Skin epidermis (tissue), 12 donors: ENCODE measurements around the gene CD320.
A peak's percentile ranks its signal among the peaks of the same experiment; 100 is the strongest.
"Not testable (repeated sequence)": the region's sequence is repeated elsewhere in the genome, so short reads cannot be mapped to it uniquely, and the experiment has no call there.

Experiments used
- H3K27ac ChIP-seq, 21 experiments: fragments of 200-600 bp; sonication (generic) in 11 of 21; one replicate each; pipeline ENCODE4 v1.5.0; 2020; ENCODE audit warnings: mild to moderate bottlenecking in 3 of 21, inconsistent platforms in 2 of 21, moderate library complexity in 2 of 21
- H3K4me3 ChIP-seq, 7 experiments: fragments of 200-600 bp; sonication (generic) in 2 of 7; one replicate each; pipeline ENCODE4 v1.5.0; 2020; ENCODE audit warnings: inconsistent platforms in 2 of 7, mild to moderate bottlenecking in 2 of 7, moderate library complexity in 1 of 7

Gene CD320

DNA sequence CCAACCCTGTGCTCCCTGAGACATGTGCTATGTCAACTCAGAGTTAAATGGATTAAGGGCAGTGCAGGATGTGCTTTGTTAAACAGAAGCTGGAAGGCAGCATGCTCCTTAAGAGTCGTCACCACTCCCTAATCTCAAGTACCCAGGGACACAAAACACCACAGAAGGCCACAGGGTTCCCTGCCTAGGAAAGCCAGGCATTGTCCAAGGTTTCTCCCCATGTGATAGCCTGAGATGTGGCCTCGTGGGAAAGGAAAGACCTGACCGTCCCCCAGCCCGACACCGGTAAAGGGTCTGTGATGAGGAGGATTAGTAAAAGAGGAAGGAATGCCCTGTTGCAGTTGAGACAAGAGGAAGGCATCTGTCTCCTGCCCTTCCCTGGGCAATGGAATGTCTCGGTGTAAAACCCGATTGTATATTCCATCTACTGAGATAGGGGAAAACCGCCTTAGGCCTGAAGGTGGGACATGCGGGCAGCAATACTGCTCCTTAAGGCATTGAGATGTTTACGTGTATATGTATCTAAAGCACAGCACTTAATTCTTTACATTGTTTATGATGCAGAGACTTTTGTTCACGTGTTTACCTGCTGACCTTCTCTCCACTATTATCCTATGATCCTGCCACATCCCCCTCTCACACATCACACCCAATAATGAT lies 7.0 kb upstream of the CD320 start:
- H3K4me3 ChIP-seq, H3K27ac ChIP-seq: not testable (repeated sequence)

DNA sequence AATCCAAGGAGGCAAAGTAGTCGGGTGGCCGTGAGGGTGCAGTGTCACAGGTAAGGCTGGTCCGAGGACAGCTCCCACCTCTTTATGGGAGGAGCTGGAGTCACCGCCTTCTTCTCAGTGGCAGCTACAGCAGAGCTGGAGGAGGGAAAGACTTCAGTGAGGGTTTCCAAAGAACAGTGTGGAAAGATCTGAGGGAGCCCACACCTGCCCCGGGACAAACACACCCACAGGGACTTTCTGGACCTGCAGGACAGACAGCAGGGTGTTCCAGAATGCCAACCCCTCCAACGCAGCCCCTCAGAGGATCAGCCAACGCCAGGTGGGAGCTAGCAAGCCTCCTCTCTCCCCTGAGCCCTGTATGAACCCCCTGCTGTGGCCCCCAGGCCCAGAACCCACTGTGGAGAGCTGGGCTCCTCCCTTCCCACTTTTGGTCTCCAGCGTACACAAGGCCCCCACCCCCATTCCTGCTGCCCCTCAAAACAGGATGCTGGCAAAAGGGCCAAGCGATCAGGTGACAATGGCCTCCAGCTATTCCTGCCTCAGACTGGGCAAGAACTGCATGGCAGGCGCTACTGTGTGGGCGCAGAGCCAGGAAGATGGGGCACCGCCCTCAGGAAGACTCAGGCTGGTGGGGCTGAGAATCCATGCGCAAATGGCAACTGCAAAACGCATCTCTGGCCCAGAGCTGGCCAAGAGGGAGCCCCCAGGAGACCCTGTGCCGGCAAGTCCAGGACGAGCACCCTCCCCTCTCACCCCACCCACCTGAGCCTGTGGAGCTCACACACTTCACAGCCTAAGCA lies 3.5 kb upstream of the CD320 start:
- Histone ChIP-seq H3K4me3 (no peak overlapping the region), H3K27ac (peak overlapping the region in 5 of 21 experiments; percentile 30 to 58 (median 54))

DNA sequence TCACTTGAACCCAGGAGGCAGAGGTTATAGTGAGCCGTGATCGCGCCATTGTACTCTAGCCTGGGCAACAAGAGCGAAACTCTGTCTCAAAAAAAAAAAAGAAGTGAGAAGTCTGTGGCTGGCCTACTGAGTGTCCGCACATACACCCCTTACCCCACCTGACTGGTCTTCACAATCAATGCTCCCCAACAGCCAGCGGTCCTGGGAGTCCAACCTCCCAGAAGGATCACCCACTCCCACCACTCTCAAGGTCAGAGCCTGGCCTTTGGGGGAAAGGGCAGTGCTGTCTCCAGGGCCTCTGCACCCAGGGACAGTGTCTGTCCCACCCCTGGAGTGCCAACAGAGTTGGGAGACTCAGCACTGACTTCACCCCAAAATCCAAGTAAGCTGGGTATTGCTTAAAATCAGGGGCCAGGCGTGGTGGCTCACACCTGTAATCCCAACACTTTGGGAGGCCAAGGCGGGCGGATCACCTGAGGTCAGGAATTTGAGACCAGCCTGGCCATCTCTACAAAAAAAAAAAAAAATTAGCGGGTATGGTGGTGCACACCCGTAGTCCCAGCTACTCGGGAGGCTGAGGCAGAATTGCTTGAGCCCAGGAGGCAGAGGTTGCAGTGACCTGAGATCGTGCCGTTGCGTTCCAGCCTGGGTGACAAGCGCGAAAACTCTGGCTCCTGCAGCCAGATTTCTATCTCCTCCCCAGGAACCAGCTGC lies 2.3 kb upstream of the CD320 start:
- no peak overlapping the region for H3K4me3 ChIP-seq
- peak overlapping the region in 1 of 21 experiments; percentile 58 for H3K27ac ChIP-seq

DNA sequence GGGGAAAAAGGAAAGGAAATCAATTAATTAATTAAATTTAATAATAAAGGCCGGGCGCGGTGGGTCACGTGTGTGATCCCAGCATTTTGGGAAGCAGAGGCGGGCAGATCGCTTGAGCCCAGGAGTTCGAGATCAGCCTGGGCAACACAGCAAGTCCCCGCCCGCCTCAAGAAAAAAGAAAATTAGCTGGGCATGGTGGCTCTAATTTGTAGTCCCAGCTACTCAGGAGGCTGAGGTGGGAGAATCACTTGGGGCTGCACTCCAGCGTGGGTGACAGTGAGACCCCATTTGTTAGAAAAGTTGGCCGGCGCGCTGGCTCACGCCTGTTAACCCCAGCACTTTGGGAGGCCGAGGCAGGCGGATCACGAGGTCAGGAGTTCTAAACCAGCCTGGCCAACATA lies 733 bp upstream of the CD320 start:
- Histone ChIP-seq H3K27ac (peak overlapping the region in 5 of 21 experiments; percentile 17 to 80 (median 64)), H3K4me3 (peak overlapping the region; percentile 41 to 58 (median 47))

DNA sequence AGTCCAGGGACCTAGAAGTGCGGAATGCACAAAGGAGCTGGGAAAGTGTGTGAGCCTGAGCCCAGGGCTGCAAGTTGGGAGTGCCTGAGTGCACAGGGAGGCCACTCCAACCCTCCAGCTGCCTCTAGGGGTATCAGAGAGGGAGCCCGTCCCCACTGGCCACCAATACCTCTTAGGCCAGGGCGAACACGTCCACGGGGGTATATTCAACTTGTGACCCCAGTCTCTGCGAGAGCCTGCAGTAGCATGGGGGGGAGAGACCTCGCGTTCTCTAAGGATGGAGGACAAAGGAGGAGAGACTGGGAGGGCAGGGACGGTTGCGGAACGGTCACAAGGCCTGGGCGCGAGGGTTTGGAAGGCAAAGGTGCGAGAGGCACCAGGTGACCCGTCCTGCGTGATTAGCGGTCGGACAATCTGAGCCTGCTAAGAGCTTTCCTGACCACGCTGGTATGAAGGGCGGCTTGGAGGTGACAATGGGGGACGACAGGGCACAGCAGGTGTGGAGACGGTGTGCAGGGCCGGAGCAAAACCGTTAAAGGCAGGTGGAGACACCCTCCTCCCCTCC lies 676 bp downstream of the CD320 start:
- Histone ChIP-seq H3K27ac (peak overlapping the region in 10 of 21 experiments; percentile 19 to 80 (median 65)), H3K4me3 (peak overlapping the region; percentile 41 to 58 (median 47))

DNA sequence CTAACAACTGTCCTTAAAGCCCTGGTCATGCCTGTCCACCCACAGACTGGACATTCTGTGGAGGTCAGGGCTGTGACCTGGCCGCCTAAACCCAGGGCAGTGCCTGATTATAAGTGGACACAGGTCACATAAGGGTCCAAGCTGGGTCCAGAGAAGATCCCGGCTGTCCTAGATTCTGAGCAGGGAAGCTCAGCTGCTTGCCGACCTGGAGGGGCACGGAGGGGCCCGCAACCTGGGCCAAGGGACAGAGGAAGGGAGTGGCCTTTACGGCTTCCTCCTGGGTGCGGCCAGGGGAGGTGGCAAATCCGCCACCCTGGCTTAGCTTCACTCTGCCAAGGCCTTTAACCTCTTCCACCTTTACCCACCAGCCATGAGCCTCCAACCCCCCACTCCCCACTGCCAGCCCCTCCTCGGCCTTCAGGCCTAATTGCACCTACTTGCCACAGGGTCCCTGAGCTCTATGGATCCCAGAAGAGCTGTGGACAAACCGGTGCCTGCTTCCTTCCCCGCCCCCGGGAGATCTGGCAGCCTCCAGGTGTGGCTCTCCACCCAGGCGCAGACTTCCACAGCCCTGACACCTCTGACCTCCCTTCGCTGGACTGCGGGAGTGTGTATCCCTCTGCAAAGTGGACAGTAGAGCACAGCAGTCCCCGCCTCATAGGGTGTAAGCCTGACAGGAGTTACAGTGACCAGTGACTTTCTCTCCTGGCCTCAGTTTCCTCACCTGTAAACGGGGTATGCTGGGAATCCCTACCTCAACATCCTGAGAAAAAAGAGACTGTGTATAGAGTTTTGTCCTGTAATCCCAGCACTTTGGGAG lies 1.7 kb downstream of the CD320 start:
- peak overlapping the region in 1 of 21 experiments; percentile 18 for H3K27ac ChIP-seq
- no peak overlapping the region for H3K4me3 ChIP-seq

DNA sequence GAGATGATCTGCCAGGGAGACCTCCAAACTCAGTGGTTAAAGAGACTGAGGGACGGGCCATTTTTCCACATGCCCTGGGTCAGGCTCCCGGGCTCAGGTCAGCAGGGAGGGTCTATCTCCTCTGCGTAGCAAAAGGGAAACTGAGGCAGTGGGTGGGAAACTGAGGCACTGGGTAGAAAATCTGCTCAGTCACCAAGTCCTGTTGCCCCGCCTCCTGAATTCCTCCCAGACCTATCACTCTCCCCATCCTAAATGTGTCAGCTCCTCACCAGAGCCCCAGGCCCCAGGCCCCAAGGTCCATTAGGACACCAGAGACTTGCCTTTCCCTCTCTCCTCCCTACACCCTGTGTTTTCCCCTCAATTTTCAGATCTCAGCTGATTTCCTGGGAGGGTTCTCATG lies 2.4 kb downstream of the CD320 start:
- H3K4me3 ChIP-seq: no peak overlapping the region
- peak overlapping the region in 1 of 21 experiments; percentile 18 for H3K27ac ChIP-seq

DNA sequence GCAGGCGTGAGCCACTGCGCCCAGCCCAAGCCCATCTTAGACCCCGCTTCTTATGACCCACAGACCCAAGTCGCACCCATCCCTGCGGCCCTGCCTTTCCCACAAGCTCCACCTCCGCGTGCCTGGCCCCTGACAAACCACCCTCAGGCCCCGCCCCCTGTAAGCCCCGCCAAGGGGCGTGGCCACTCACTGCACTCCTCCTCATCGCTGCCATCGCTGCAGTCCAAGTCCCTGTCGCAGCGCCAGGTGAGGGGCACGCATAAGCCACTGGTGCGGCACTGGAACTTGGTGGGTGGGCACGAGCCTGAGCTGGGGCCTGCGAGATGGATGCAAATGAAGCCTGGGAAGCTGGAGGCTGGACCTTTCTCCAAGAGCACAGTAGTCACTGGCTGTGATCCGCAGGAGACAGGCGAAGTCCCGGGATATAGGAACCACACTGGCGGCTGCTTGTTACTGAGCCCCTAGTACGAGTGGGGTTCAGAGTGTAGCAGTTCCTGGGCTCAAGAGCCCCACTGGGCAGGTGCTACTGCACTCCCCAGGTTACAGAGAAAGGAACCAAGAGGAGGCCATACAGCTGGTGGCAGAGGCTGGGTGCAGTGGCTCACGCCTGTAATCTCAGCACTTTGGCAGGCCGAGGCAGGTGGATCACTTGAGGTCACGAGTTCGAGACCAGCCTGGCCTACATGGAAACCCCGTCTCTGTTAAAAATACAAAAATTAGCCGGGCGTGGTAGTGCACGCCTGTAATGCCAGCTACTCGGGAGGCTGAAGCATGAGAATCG lies 3.1 kb downstream of the CD320 start:
- Histone ChIP-seq H3K27ac (no peak overlapping the region), H3K4me3 (no peak overlapping the region)

DNA sequence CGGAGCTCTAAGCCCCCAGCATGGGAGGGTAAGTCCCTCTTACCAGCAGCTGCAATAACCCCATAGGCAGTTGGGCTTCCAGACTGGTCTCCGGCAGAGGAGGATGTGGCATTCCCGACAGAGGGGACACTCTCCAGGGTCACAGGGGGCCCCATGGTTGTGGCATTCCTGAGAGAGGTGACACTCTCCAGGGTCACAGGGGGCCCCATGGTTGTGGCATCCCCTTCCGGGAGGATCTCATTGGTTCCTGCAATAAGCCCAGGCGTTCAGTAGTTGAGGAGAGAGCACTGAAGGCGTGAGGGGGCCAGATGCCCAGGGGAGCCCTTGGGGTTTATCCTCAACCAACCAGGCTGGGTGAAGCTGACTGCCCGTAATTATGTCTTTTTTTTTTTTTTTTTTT lies 5.4 kb downstream of the CD320 start:
- Histone ChIP-seq H3K4me3 (no peak overlapping the region), H3K27ac (no peak overlapping the region)

DNA sequence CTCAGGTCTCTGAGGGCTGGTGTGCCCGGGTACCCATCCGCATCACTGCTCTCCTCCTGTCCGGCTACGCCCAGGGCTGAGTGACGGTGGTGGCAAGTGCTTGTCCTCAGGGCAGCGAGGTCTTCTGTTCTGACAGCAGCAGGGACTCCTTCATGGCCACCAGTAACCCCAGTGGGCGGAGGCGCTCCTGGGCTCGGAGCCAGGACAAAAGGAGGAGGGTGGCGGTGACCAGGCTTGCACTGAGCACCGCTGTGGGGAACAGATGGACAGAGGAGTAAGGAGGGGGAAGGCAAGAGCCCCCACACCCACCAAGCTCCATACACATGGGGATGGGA lies 5.8 kb downstream of the CD320 start:
- Histone ChIP-seq H3K4me3 (no peak overlapping the region), H3K27ac (no peak overlapping the region)

DNA sequence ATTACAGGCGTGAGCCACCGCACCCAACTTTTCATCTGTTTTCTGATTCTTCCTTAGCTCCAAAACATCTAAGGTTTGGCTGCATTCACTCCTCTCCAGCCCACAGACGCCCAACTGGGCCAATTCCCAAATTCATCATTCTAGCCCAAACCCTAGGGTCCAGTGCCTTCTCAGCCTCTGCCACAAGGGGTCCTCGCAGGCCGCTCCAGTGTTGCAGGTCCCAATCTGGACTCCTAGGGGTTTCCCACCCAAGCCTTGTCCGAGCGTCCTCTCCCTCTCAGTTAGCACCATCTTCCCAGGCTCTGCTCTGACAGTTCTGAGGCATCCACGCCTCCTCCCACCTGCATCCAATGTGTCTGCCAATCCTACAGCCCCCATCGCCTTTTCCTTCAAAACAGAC lies 16.8 kb downstream of the CD320 start:
- not testable (repeated sequence) for H3K4me3 ChIP-seq, H3K27ac ChIP-seq

DNA sequence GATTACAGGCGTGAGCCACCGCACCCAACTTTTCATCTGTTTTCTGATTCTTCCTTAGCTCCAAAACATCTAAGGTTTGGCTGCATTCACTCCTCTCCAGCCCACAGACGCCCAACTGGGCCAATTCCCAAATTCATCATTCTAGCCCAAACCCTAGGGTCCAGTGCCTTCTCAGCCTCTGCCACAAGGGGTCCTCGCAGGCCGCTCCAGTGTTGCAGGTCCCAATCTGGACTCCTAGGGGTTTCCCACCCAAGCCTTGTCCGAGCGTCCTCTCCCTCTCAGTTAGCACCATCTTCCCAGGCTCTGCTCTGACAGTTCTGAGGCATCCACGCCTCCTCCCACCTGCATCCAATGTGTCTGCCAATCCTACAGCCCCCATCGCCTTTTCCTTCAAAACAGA lies 31.6 kb downstream of the CD320 start:
- not testable (repeated sequence) for H3K27ac ChIP-seq, H3K4me3 ChIP-seq

DNA sequence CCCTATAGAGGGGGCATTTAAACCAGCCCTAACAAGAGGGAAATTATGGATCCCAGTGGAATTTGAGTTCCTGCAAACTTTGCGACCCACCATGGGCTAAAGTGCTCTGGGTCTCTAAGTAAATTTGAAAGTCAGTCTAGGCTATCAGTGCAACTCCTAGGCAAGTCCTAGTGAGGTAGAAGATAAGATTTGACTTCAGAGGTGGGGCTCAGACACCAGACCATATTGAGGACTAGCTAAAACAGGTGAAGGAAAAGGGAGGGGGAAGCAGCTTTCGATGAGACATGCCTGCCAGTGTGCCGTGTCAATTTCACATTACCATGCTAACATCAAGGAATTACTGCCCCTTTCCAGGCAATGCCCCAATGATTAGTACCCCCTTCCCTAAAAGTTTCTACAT lies 38.4 kb downstream of the CD320 start:
- Histone ChIP-seq H3K4me3 (no peak overlapping the region), H3K27ac (peak overlapping the region in 5 of 21 experiments; percentile 42 to 73 (median 64))

DNA sequence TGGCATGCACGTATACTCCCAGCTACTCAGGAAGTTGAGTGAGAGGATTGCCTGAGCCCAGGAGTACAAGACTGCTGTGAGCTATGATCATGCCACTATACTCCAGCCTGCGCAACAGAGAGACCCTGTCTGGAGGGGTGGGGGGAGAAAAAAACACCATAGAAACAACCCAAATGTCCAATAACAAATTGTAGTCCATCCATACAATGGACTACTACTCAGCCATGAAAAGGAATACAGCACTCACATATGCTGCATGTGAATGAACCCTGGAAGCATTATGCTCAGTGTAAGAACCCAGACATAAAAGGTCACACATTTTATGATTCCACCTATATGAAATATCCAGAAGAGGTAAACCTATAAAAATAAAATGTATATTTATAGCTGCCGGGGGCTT lies 42.3 kb downstream of the CD320 start:
- Histone ChIP-seq H3K27ac (no peak overlapping the region), H3K4me3 (no peak overlapping the region)

DNA sequence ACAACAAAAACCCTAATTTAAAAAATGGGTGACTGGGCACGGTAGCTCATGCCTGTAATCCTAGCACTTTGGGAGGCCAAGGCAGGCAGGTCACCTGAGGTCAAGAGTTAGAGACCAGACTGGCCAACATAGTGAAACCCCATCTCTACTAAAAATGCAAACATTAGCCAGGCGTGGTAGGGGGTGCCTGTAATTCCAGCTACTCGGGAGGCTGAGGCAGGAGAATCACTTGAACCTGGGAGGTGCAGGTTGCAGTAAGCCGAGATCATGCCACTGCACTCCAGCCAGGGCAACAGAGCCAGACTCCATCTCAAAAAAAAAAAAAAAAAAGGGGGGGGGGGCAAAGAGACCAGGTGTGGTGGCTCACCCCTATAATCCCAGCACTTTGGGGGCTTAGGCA lies 43.9 kb downstream of the CD320 start:
- H3K4me3 ChIP-seq, H3K27ac ChIP-seq: not testable (repeated sequence)

DNA sequence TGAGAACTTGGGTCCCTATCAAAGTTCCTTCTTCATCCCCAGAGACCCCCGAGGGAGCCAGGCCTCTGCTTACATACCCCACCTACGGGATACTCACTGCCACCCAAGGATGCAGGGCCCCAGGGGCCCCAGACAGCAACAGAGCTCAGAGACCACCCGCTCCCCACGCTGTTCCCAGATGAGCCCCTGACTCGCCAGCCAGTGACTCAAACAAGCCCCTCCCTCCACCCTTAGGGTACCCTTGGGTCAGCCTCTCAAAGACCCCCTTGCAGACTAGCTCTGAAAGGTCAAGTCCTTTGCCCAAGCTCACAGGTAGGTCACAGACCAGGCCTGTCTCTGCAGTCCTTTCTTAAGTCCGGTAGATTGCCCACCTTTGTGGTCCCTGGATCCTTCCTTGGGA lies 45.7 kb downstream of the CD320 start:
- no peak overlapping the region for H3K27ac ChIP-seq
- no peak overlapping the region for H3K4me3 ChIP-seq

DNA sequence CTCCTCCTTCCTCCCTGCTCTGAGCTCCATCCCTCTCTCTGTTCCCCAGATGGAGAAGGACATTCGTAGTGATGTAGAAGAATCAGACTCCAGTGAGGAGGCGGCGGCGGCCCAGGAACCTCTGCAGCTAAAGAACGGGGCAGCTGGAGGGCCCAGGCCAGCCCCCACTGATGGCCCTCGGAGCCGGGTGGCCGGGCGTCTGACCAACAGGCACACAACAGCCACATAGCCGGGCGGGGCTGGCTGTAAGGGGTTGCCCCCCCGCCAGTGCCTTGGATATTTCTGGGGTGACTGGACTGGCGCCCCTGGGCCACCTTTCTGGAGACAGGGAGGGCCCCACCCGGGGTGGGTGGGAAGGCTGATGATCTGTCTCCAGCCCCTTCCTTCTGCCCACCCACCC lies 46.3 kb downstream of the CD320 start:
- no peak overlapping the region for H3K27ac ChIP-seq

DNA sequence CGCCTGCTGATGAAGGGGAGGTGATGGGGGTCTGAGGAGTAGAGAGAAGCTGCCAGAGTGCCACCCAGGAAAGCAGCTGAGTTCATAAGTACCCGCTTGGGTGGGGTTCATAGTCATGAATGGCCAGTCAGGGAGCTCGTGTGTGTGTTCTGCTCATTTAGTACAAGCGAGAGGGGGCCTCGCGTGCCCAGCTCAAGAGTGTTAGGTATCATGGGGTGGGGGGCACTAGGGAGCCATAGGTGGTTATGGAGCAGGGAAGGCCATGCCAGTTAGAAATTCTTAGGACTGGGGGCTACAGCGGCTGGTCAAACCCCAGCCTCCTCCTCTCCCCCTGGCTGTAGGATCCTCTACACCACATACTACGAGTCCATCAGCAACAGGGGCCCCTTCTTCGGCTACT lies 46.8 kb downstream of the CD320 start:
- no peak overlapping the region for H3K27ac ChIP-seq
- H3K4me3 ChIP-seq: no peak overlapping the region

More for the DNA sequence above, 46.3 kb downstream of the CD320 start:
- no peak overlapping the region for H3K4me3 ChIP-seq

DNA sequence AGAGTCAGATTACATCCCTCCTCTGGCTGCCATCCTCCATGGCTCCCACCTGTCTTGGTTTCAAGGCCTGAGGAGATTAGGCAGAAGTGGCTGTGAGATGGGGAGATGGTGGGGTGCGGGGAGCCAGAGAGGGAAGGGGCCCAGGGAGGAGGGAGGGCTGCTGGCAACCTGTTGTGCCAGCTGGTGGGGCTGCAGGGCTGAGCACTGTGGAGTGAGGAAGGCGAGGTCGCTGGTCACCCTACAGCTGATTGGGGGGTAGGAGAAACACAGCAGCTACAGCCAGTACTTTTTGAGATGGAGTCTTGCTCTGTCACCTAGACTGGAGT lies 48.3 kb downstream of the CD320 start:
- H3K4me3 ChIP-seq: no peak overlapping the region
- no peak overlapping the region for H3K27ac ChIP-seq
